Activated B cell treated with CpG ODN at 0.5 μM for 24 hours (primary cell): Measurements from ENCODE around the gene PAQR3. TPM values are rescaled to one million over a fixed set of nuclear protein-coding genes. Genes with fewer than 3 reads are reported as not detected.
A peak's percentile ranks its signal among the peaks of the same experiment; 100 is the strongest.

Experiments
- ATAC-seq: fragments of 200-7000 bp; cut with Tn5 transposase; one replicate; pipeline ENCODE4 v1.10.0; 2021; ENCODE audit warnings: low read depth, mild to moderate bottlenecking, moderate library complexity
- CTCF ChIA-PET: fragments of 350-600 bp; sonication (Branson Sonifier 250); formaldehyde crosslinking; loops from one replicate; lab custom pipeline; 2021; ENCODE audit warnings: antibody characterized with exemption; lab: Charles Lee
- POLR2A ChIA-PET: fragments of 350-600 bp; sonication (Branson Sonifier 250); formaldehyde crosslinking; loops from one replicate; lab custom pipeline; 2021; ENCODE audit warnings: antibody characterized with exemption; lab: Charles Lee
- DNase-seq: peaks from one replicate; pipeline ENCODE4 v3.0.0; 2022
- H3K27ac Mint-ChIP-seq: one replicate; pipeline ENCODE4 v1.8.0; 2020; ENCODE audit warnings: mixed read lengths
- H3K27me3 Mint-ChIP-seq: one replicate; pipeline ENCODE4 v1.8.0; 2021; ENCODE audit warnings: mixed read lengths
- H3K36me3 Mint-ChIP-seq: one replicate; pipeline ENCODE4 v1.8.0; 2021; ENCODE audit warnings: low read depth, mixed read lengths
- H3K4me1 Mint-ChIP-seq: one replicate; pipeline ENCODE4 v1.8.0; 2021; ENCODE audit warnings: mixed read lengths
- H3K4me3 Mint-ChIP-seq: one replicate; pipeline ENCODE4 v1.8.0; 2020; ENCODE audit warnings: mild to moderate bottlenecking, mixed read lengths
- H3K9me3 Mint-ChIP-seq: one replicate; pipeline ENCODE4 v1.8.0; 2020; ENCODE audit warnings: mixed read lengths
- intact Hi-C: fragments of 100-400 bp; cut with micrococcal nuclease; formaldehyde crosslinking; loops from one replicate; pipeline ENCODE4 v1.15.1; 2024
- total RNA-seq: library from RNA; stranded (reverse); gene quantifications from 2 replicates; pipeline ENCODE4 v1.2.3, GENCODE V29; 2022
- TF ChIP-seq, protein P1 (sequence below): fragments of 200-600 bp; IDR thresholded peaks from one replicate; pipeline ENCODE4 v1.8.0; 2022; ENCODE audit warnings: antibody characterized with exemption, mild to moderate bottlenecking

Gene PAQR3
- total RNA-seq, 1 donor from 2014 or later = 10.2 TPM

DNA sequence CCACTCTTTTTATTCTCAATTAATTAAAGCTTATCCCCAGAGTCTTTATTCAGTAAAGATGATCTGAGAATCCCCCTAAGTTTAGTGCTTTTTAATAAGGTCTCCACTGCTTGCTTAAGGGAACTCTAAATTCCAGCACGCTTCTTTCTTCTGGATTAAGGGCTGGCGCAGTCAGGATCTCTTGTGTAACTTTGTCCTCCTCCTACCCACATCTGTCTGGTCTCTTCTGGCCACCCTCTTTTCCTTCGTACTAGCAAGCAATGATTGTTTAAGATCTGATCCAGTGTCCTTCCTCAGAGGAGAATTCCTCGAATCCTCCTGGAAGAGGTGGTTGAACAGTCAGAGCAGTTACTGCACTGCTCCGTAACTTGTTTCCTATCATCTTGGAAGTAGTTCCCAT, 14.0 kb upstream of the PAQR3 start:
- H3K27ac Mint-ChIP-seq = no peak overlapping the region
- ChIA-PET CTCF (interaction anchor here (1.0 to 2.5 kb wide), 11 partner anchors 8 to 1267 kb away, joined by 3 to 16 read pairs (median 6); partner anchors contain the start of gene PAQR3), POLR2A (no interaction called here)
- H3K27me3 Mint-ChIP-seq = peaks cover 7% of the 10 kb centered on the region
- ATAC-seq (no peak), DNase-seq (no peak)
- no peaks in the 10 kb centered on the region for H3K4me1 Mint-ChIP-seq
- intact Hi-C loops = loop anchor here (5.0 kb wide), 2 partner anchors 1174 to 1404 kb away; no protein-coding TSS in a partner anchor
- no peaks in the 10 kb centered on the region for H3K36me3 Mint-ChIP-seq
- TF ChIP-seq, protein P1, sequence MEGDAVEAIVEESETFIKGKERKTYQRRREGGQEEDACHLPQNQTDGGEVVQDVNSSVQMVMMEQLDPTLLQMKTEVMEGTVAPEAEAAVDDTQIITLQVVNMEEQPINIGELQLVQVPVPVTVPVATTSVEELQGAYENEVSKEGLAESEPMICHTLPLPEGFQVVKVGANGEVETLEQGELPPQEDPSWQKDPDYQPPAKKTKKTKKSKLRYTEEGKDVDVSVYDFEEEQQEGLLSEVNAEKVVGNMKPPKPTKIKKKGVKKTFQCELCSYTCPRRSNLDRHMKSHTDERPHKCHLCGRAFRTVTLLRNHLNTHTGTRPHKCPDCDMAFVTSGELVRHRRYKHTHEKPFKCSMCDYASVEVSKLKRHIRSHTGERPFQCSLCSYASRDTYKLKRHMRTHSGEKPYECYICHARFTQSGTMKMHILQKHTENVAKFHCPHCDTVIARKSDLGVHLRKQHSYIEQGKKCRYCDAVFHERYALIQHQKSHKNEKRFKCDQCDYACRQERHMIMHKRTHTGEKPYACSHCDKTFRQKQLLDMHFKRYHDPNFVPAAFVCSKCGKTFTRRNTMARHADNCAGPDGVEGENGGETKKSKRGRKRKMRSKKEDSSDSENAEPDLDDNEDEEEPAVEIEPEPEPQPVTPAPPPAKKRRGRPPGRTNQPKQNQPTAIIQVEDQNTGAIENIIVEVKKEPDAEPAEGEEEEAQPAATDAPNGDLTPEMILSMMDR = no peak
- no peaks in the 10 kb centered on the region for H3K9me3 Mint-ChIP-seq
- no peak overlapping the region for H3K4me3 Mint-ChIP-seq

DNA sequence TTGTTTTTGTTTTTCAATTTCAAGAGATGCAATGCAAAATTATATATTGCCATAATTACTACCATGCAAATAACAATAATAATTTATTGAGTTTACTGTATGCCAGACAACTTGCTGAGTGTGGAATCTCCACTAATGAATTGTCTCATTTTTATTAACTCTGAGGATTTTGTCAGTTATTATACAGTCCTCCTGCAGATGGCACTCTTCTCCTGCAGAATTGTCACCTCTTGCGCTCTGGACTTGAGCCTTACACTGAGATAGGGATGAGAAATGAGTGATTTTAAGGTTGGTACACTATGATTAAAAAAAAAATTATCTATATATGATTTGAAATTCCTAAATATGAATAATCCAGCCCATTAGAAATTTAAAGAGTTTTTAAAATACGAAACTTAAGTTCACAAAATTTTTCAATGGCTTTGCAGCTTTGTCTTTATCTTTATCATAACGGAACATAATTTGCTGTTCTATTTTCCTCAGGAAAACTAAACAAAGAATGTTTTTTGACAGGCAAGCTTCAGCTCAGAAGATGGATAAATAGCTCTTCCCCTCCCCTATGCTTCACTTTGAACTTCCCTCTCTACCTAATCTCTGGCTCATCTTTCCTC, 12.7 kb upstream of the PAQR3 start:
- ATAC-seq = peak; percentile 68
- no peak overlapping the region for H3K4me3 Mint-ChIP-seq
- peaks cover 7% of the 10 kb centered on the region for H3K27me3 Mint-ChIP-seq
- intact Hi-C loops = loop anchor here (1.0 to 5.0 kb wide), 5 partner anchors 624 to 1405 kb away; no protein-coding TSS in a partner anchor
- H3K36me3 Mint-ChIP-seq = no peaks in the 10 kb centered on the region
- DNase-seq = no peak
- ChIA-PET CTCF (interaction anchor here (0.6 to 2.5 kb wide), 14 partner anchors 9 to 1268 kb away, joined by 3 to 16 read pairs (median 5); partner anchors contain the start of gene PAQR3), POLR2A (no interaction called here)
- TF ChIP-seq, protein P1 = no peak
- H3K27ac Mint-ChIP-seq = no peak overlapping the region
- no peaks in the 10 kb centered on the region for H3K9me3 Mint-ChIP-seq
- no peaks in the 10 kb centered on the region for H3K4me1 Mint-ChIP-seq

DNA sequence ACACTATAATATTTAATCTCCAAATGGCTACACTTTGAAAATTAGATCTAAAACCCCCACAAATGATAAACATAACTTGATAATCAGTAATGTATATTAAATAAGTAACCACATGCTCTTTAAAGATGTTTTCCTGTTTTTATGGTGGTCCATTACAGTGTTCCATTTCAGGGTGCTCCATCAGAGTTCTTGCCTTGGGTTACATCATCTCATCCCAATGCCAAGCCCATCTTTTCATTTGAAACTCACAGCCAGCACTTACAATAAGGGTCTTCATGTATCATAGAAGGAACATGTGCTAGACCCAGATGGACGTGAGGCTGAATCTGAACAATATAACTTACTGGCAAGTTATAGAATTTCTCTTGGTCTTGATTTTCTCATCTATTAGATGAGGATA, 10.5 kb upstream of the PAQR3 start:
- Mint-ChIP-seq H3K36me3 (no peaks in the 10 kb centered on the region), H3K27ac (no peak overlapping the region), H3K27me3 (peaks cover 19% of the 10 kb centered on the region), H3K4me1 (no peaks in the 10 kb centered on the region), H3K4me3 (no peak overlapping the region), H3K9me3 (peaks cover 4% of the 10 kb centered on the region)
- intact Hi-C loops = loop anchor here (5.0 kb wide), 2 partner anchors 1178 to 1408 kb away; no protein-coding TSS in a partner anchor
- ChIA-PET CTCF (no interaction called here), POLR2A (no interaction called here)
- ATAC-seq (no peak), DNase-seq (no peak)
- TF ChIP-seq, protein P1 = no peak

DNA sequence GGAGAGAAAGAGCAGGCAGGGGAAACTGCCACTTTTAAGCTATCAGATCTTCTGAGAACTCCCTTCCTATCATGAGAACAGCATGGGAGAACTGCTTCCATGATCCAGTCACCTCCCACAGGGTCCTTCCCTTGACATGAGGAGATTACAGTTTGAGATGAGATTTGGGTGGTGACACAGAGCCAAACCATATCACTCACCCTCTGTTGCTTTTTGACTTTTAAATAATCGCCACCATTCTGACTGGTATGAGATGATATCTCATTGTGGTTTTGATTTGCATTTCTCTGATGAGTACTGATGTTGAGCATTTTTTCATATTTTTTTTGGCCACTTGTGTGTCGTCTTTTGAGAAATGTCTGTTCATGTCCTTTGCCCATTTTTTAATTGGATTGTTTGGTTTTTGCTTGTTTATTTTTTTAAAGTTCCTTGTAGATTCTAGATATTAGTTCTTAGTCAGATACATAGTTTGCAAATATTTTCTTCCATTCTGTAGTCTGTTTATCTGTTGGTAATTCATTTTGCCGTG, 6.5 kb upstream of the PAQR3 start:
- H3K36me3 Mint-ChIP-seq = no peaks in the 10 kb centered on the region
- H3K27ac Mint-ChIP-seq = no peak overlapping the region
- ATAC-seq = no peak
- TF ChIP-seq, protein P1 = no peak
- peaks cover 4% of the 10 kb centered on the region for H3K9me3 Mint-ChIP-seq
- no peak overlapping the region for H3K4me3 Mint-ChIP-seq
- DNase-seq = no peak
- no peaks in the 10 kb centered on the region for H3K4me1 Mint-ChIP-seq
- POLR2A ChIA-PET = interaction anchor here (0.5 kb wide), 1 partner anchor 961 kb away, joined by 3 read pairs; no protein-coding TSS in a partner anchor
- H3K27me3 Mint-ChIP-seq = peaks cover 14% of the 10 kb centered on the region
- CTCF ChIA-PET = no interaction called here
- intact Hi-C loops = no loop called here

DNA sequence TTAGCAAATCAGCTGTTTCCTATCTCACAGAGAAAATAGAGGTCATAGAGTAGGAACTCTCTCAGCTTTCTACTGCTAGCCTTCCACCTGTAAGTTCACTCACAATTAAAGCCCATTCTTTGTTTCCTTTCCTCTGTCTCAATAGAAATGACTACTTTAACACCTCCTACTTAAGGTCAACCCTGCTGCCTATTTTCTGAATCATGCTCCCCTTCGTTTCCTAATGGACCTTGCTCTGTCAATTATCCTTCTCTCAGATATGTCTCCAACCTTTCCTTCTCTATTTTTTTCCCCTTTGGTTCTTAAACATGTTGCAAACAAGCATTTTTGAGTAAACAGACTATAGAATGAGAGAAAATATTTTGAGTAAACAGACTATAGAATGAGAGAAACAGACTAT, 5.1 kb upstream of the PAQR3 start:
- DNase-seq (no peak), ATAC-seq (no peak)
- H3K4me3 Mint-ChIP-seq = no peak overlapping the region
- intact Hi-C loops = loop anchor here (5.0 kb wide), 1 partner anchor 1258 kb away; no protein-coding TSS in a partner anchor
- ChIA-PET CTCF (no interaction called here), POLR2A (no interaction called here)
- peaks cover 4% of the 10 kb centered on the region for H3K9me3 Mint-ChIP-seq
- TF ChIP-seq, protein P1 = no peak
- H3K27ac Mint-ChIP-seq = no peak overlapping the region
- no peaks in the 10 kb centered on the region for H3K36me3 Mint-ChIP-seq
- H3K27me3 Mint-ChIP-seq = peaks cover 14% of the 10 kb centered on the region
- peaks cover 5% of the 10 kb centered on the region for H3K4me1 Mint-ChIP-seq
